Transverse colon (tissue), 4 donors: ENCODE data around the gene SGCG.

Experiments used
- POLR2A ChIP-seq: fragments of 450-650 bp; IDR thresholded peaks from one replicate; pipeline ENCODE4 v1.6.1; 2016; ENCODE audit warnings: antibody characterized with exemption, mild to moderate bottlenecking, moderate library complexity
- POLR2AphosphoS5 ChIP-seq, 3 donors: sonication (generic); formaldehyde crosslinking; IDR thresholded peaks; one replicate each; pipeline ENCODE4 v1.6.1; 2016; ENCODE audit warnings: antibody characterized with exemption in 3 of 3
- TF ChIP-seq, protein P1 (sequence below), 5 experiments: fragments of 200-600 bp in 3 of 5; fragments of 450-650 bp in 2 of 5; sonication (generic) in 3 of 5; IDR thresholded peaks; 1 replicate in 2 of 5; 2 replicates in 3 of 5; pipeline ENCODE4 v1.5.1; 2016 to 2017; ENCODE audit warnings: antibody characterized with exemption in 5 of 5, inconsistent platforms in 3 of 5, mild to moderate bottlenecking in 2 of 5, moderate library complexity in 1 of 5

DNA sequence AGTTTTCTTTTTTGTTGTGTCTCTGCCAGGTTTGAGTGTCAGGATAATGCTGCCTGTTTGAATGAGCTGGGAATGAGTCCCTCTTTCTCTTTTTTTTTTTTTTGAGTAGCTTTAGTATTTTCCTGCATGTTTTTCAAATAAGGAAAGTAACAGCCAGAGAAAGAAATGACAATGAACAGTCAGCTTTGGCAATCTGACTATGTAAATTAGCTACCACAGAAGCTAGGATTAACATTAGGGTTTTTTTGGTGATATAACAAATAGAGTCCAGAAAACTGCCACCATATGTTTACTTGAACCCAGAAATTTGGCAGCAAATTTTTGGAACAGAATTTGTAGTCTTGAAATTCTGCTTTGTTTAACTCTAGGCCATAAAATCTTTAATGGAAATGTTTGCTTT, 50.5 kb downstream of the SGCG start:
- no peak for TF ChIP-seq POLR2AphosphoS5 (IDR thresholded peaks at IDR 0.05)
- TF ChIP-seq, protein P1, sequence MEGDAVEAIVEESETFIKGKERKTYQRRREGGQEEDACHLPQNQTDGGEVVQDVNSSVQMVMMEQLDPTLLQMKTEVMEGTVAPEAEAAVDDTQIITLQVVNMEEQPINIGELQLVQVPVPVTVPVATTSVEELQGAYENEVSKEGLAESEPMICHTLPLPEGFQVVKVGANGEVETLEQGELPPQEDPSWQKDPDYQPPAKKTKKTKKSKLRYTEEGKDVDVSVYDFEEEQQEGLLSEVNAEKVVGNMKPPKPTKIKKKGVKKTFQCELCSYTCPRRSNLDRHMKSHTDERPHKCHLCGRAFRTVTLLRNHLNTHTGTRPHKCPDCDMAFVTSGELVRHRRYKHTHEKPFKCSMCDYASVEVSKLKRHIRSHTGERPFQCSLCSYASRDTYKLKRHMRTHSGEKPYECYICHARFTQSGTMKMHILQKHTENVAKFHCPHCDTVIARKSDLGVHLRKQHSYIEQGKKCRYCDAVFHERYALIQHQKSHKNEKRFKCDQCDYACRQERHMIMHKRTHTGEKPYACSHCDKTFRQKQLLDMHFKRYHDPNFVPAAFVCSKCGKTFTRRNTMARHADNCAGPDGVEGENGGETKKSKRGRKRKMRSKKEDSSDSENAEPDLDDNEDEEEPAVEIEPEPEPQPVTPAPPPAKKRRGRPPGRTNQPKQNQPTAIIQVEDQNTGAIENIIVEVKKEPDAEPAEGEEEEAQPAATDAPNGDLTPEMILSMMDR (IDR thresholded peaks at IDR 0.05): no peak
- TF ChIP-seq POLR2A: no peak
